ENCODE measurements around the gene THSD7B. TPM values are rescaled to one million over a fixed set of nuclear protein-coding genes. Genes with fewer than 3 reads are reported as not detected.

The THSD7B gene
- total and polyA plus RNA-seq, 9 donors = 0.10 to 0.82 (median 0.37) TPM; not detected in 1

DNA sequence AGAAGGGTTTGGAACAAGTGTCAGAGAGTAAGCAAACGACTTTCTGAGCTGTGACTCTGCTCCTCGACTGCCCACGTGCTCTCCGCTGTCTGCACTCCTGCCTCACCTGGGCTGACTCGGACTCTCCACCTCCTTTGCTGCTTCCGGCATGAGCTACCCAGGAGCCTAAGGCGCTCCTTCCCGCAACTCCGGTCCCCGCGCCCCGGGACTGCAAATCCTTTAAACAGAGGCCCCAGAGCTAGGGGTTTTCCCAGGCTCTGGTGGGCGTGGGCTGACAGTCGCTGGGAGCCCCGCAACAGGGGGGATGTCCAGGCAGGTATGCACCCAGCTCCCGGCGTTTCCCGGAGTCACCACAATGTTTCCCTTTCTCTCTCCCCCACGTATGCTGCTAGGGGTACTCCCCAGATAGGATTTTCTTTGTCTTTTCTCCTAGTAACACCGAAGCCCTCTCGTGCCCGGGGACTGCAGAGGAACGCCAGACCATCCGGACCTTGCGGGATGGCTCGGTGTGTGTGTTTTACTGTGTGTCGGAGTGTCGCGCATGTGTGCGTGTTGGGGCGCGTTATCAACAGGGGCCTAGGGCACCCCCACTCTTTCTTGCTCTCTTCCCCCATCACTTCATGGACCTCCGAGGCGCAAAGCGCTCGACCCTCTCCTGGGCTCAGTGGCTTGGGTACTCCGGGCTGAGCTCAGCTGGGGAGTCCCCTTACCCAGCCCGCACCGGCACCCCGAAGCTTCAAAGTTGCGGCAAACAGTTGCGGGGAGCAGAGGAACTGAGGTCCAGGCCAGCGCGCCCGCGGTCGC lies 691 bp upstream of the THSD7B start:
- no peak for TF ChIP-seq POLR2A (IDR thresholded peaks at IDR 0.05)
- TF ChIP-seq EP300 (IDR thresholded peaks at IDR 0.05) = no peak
- TF ChIP-seq CTCF (IDR thresholded peaks at IDR 0.05) = no peak
- Histone ChIP-seq H3K27ac (no peak overlapping the region), H3K9me3 (no peaks in the 10 kb centered on the region), H3K4me3 (no peak overlapping the region), H3K36me3 (no peaks in the 10 kb centered on the region), H3K27me3 (no peaks in the 10 kb centered on the region), H3K4me1 (ENCODE audit: insufficient read depth) (peaks cover 2% of the 10 kb centered on the region)
- WGBS, 3 donors = 2 to 3% (median 2%) methylated on average over 39 to 47 of the region's 47 CpGs
- DNase-seq = no peak
- intact Hi-C loops (cut with DNase I) = no loop called here

GRCh38 chr2:136766073-136766404 lies 694 bp downstream of the THSD7B start:
- 0 to 1% (median 0%) methylated on average over 17 of the region's 17 CpGs for WGBS, 3 donors
- DNase-seq = no peak

DNA sequence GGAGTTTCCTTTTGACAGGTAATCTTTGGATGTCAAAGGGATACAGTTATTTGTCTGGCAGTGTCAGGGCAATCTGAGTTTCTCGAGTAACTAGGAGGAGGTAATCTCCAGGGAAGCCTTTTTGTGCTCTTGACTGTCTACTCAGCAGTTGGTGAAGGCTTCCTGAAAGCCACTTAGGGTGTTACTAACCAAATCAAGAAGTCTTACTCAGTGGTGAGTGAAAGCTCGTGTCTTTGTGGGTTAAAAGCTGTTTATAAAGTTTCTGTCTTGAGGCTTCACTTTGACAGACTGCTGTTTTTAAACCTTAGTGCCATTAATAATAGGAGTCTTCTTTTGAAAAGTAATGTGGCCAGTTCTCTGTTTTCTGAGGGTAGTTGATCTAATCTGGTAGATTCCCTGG lies 1.7 kb downstream of the THSD7B start:
- peaks cover 2% of the 10 kb centered on the region for H3K4me1 ChIP-seq (ENCODE audit: insufficient read depth)
- no peaks in the 10 kb centered on the region for H3K36me3 ChIP-seq
- no peaks in the 10 kb centered on the region for H3K27me3 ChIP-seq
- intact Hi-C loops (cut with DNase I) = no loop called here
- H3K27ac ChIP-seq = no peak overlapping the region
- H3K4me3 ChIP-seq = no peak overlapping the region
- no peak for TF ChIP-seq POLR2A (IDR thresholded peaks at IDR 0.05)
- TF ChIP-seq EP300 (IDR thresholded peaks at IDR 0.05) = no peak
- no peak for TF ChIP-seq CTCF (IDR thresholded peaks at IDR 0.05)
- no peak for DNase-seq
- 26 to 38% (median 36%) methylated on average over 2 of the region's 2 CpGs for WGBS, 3 donors
- no peaks in the 10 kb centered on the region for H3K9me3 ChIP-seq

More at GRCh38 chr2:136766073-136766404, 694 bp downstream of the THSD7B start:
- Histone ChIP-seq H3K27ac (no peak overlapping the region), H3K4me3 (peak overlapping the region; percentile 5), H3K36me3 (no peaks in the 10 kb centered on the region), H3K9me3 (no peaks in the 10 kb centered on the region), H3K27me3 (no peaks in the 10 kb centered on the region), H3K4me1 (ENCODE audit: insufficient read depth) (peaks cover 2% of the 10 kb centered on the region)
- TF ChIP-seq POLR2A (IDR thresholded peaks at IDR 0.05) = no peak
- TF ChIP-seq CTCF (IDR thresholded peaks at IDR 0.05) = no peak
- no peak for TF ChIP-seq EP300 (IDR thresholded peaks at IDR 0.05)
- intact Hi-C loops (cut with DNase I) = no loop called here

GRCh38 chr2:136769871-136770270 lies 4.5 kb downstream of the THSD7B start:
- Histone ChIP-seq H3K27me3 (no peaks in the 10 kb centered on the region), H3K9me3 (no peaks in the 10 kb centered on the region), H3K27ac (no peak overlapping the region), H3K4me1 (ENCODE audit: insufficient read depth) (peaks cover 2% of the 10 kb centered on the region), H3K4me3 (no peak overlapping the region), H3K36me3 (no peaks in the 10 kb centered on the region)
- DNase-seq = no peak
- TF ChIP-seq POLR2A (IDR thresholded peaks at IDR 0.05) = no peak
- TF ChIP-seq CTCF (IDR thresholded peaks at IDR 0.05) = no peak
- TF ChIP-seq EP300 (IDR thresholded peaks at IDR 0.05) = no peak
- intact Hi-C loops (cut with DNase I) = no loop called here
- WGBS, 3 donors = 75 to 79% (median 77%) methylated on average over 6 of the region's 6 CpGs
